Panc1 (cell line): Measurements from ENCODE around the gene JUN. TPM values are rescaled to one million over a fixed set of nuclear protein-coding genes. Genes with fewer than 3 reads are reported as not detected.

Experiments used
- ATAC-seq: fragments of 200-7000 bp; cut with Tn5 transposase; 2 replicates; pipeline ENCODE4 v1.9.1; 2020; ENCODE audit warnings: mild to moderate bottlenecking, moderate library complexity
- BruUV-seq: library from RNA; stranded (reverse); fragments of 400-500 nt; replicated peaks from 2 replicates; lab custom pipeline; 2021; lab: Mats Ljungman, UMichigan
- CTCF ChIA-PET: fragments of 300-600 bp; sonication (Branson Sonifier 250); formaldehyde crosslinking; loops from one replicate; lab custom pipeline; 2022; ENCODE audit warnings: antibody characterized with exemption; lab: Charles Lee
- POLR2A ChIA-PET: fragments of 300-600 bp; sonication (Branson Sonifier 250); formaldehyde crosslinking; loops from one replicate; lab custom pipeline; 2022; ENCODE audit warnings: antibody characterized with exemption; lab: Charles Lee
- DNase-seq: peaks from one replicate; pipeline ENCODE4 v3.0.0-alpha.2; 2010; ENCODE audit warnings: low read depth, low spot score
- H3K27ac ChIP-seq: 2 replicates; pipeline ENCODE4 v1.5.1; 2011; ENCODE audit warnings: mild to moderate bottlenecking, low read length, inconsistent platforms
- H3K27me3 ChIP-seq: fragments of 200-500 bp; sonication (Bioruptor generic); 2 replicates; pipeline ENCODE4 v1.6.0; 2014; ENCODE audit warnings: low read length, inconsistent platforms; ENCODE audit not compliant: control insufficient read depth, insufficient read depth
- H3K36me3 ChIP-seq: fragments of 200-500 bp; sonication (Bioruptor generic); 2 replicates; pipeline ENCODE4 v1.5.1; 2014; ENCODE audit warnings: inconsistent platforms, mild to moderate bottlenecking, low read length, moderate library complexity; ENCODE audit not compliant: control insufficient read depth, insufficient read depth
- H3K4me1 ChIP-seq: 2 replicates; pipeline ENCODE4 v1.5.1; 2011; ENCODE audit warnings: inconsistent platforms, mild to moderate bottlenecking, low read length, moderate library complexity; ENCODE audit not compliant: control insufficient read depth, insufficient read depth
- H3K4me3 ChIP-seq, 2 experiments: 2 replicates each; pipeline ENCODE4 v1.5.1; 2011 to 2012; ENCODE audit warnings: low read depth in 2 of 2, low read length in 2 of 2, mild to moderate bottlenecking in 2 of 2, inconsistent platforms in 1 of 2, moderate library complexity in 1 of 2
- H3K9me3 ChIP-seq: fragments of 200-500 bp; sonication (Bioruptor generic); 2 replicates; pipeline ENCODE4 v1.5.1; 2014; ENCODE audit warnings: low read depth, mild to moderate bottlenecking, inconsistent platforms, low read length, moderate library complexity; ENCODE audit not compliant: control insufficient read depth, insufficient read depth
- CTCF ChIP-seq: fragments of 450-650 bp; IDR thresholded peaks from 2 replicates; pipeline ENCODE4 v1.5.1; 2017; ENCODE audit warnings: mild to moderate bottlenecking
- POLR2AphosphoS5 ChIP-seq: IDR thresholded peaks from 2 replicates; pipeline ENCODE4 v1.6.1; 2012; ENCODE audit warnings: mild to moderate bottlenecking, low read depth, low read length, moderate library complexity
- SIN3A ChIP-seq: IDR thresholded peaks from 2 replicates; pipeline ENCODE4 v1.6.1; 2012; ENCODE audit warnings: low read depth, mild to moderate bottlenecking, low read length, moderate library complexity, borderline replicate concordance; ENCODE audit not compliant: insufficient read depth
- TCF7L2 ChIP-seq: IDR thresholded peaks from 2 replicates; pipeline ENCODE4 v1.6.1; 2011; ENCODE audit warnings: mild to moderate bottlenecking, low read depth, low read length, inconsistent platforms
- in situ Hi-C: cut with HindIII; loops from 2 replicates; pipeline ENCODE4 v1.10.0; 2016; ENCODE audit warnings: low sequenced_read_pairs, low pct_unique_long_range_greater_than_20kb
- intact Hi-C: fragments of 100-400 bp; cut with micrococcal nuclease; formaldehyde crosslinking; loops from one replicate; pipeline ENCODE4 v1.10.0; 2022; ENCODE audit not compliant: unreplicated experiment
- total RNA-seq: library from RNA; stranded (reverse); gene quantifications from one replicate; pipeline ENCODE4 v1.2.1, GENCODE V29; 2021; ENCODE audit not compliant: unreplicated experiment
- TF ChIP-seq, protein P1 (sequence below), 2 experiments: IDR thresholded peaks; 2 replicates each; pipeline ENCODE4 v1.6.1; 2011 to 2012; ENCODE audit warnings: low read depth in 2 of 2, control low read depth in 1 of 2, low read length in 1 of 2, mild to moderate bottlenecking in 1 of 2, moderate library complexity in 1 of 2; ENCODE audit not compliant: insufficient read depth in 1 of 2

Gene JUN
- total RNA-seq, 1 experiment from 2014 or later = 70.0 TPM

GRCh38 chr1:58738876-58739275 lies 45.0 kb downstream of the JUN start:
- ATAC-seq (no peak), DNase-seq (no peak)
- Histone ChIP-seq H3K4me3 (no peak overlapping the region), H3K9me3 (no peaks in the 10 kb centered on the region), H3K27ac (no peak overlapping the region), H3K36me3 (no peaks in the 10 kb centered on the region), H3K27me3 (no peaks in the 10 kb centered on the region), H3K4me1 (peaks cover 4% of the 10 kb centered on the region)
- intact Hi-C loops = no loop called here
- no TSS peak for BruUV-seq
- ChIA-PET POLR2A (no interaction called here), CTCF (interaction anchor here (0.6 kb wide), 3 partner anchors 151 to 271 kb away, joined by 3 to 6 read pairs (median 5); no protein-coding TSS in a partner anchor)
- in situ Hi-C loops = no loop called here
- TF ChIP-seq CTCF = no peak
- TF ChIP-seq TCF7L2 = no peak

GRCh38 chr1:58735586-58735985 lies 48.3 kb downstream of the JUN start:
- TF ChIP-seq TCF7L2 (no peak), SIN3A (no peak), POLR2AphosphoS5 (no peak), CTCF (no peak)
- TF ChIP-seq, protein P1, sequence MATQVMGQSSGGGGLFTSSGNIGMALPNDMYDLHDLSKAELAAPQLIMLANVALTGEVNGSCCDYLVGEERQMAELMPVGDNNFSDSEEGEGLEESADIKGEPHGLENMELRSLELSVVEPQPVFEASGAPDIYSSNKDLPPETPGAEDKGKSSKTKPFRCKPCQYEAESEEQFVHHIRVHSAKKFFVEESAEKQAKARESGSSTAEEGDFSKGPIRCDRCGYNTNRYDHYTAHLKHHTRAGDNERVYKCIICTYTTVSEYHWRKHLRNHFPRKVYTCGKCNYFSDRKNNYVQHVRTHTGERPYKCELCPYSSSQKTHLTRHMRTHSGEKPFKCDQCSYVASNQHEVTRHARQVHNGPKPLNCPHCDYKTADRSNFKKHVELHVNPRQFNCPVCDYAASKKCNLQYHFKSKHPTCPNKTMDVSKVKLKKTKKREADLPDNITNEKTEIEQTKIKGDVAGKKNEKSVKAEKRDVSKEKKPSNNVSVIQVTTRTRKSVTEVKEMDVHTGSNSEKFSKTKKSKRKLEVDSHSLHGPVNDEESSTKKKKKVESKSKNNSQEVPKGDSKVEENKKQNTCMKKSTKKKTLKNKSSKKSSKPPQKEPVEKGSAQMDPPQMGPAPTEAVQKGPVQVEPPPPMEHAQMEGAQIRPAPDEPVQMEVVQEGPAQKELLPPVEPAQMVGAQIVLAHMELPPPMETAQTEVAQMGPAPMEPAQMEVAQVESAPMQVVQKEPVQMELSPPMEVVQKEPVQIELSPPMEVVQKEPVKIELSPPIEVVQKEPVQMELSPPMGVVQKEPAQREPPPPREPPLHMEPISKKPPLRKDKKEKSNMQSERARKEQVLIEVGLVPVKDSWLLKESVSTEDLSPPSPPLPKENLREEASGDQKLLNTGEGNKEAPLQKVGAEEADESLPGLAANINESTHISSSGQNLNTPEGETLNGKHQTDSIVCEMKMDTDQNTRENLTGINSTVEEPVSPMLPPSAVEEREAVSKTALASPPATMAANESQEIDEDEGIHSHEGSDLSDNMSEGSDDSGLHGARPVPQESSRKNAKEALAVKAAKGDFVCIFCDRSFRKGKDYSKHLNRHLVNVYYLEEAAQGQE (IDR thresholded peaks at IDR 0.05; ENCODE audit: insufficient read depth in 1 of 2, low read depth in 2 of 2, low read length in 1 of 2) = no peak
- Histone ChIP-seq H3K4me3 (no peak overlapping the region), H3K9me3 (no peaks in the 10 kb centered on the region; the same call in 1 of the 2 replicates), H3K27ac (no peak overlapping the region), H3K36me3 (no peaks in the 10 kb centered on the region; the same call in 1 of the 2 replicates), H3K4me1 (peaks cover 4% of the 10 kb centered on the region), H3K27me3 (no peaks in the 10 kb centered on the region)
- intact Hi-C loops = no loop called here
- BruUV-seq = no TSS peak
- ChIA-PET CTCF (interaction anchor here (0.6 kb wide), 1 partner anchor 785 kb away, joined by 7 read pairs; no protein-coding TSS in a partner anchor), POLR2A (no interaction called here)
- ATAC-seq = no peak
- in situ Hi-C loops = no loop called here
- no peak for DNase-seq
